ENCODE results near the gene GAS6.
A peak's percentile ranks its signal among the peaks of the same experiment; 100 is the strongest.

The GAS6 gene

GRCh38 chr13:113901642-113902041, 37.8 kb upstream of the GAS6 start:
- H3K27me3 ChIP-seq (ENCODE audit: insufficient read depth, low read length): no peaks in the 10 kb centered on the region
- no peak overlapping the region for H3K9ac ChIP-seq (ENCODE audit: low read depth, low read length)
- H3K4me3 ChIP-seq (ENCODE audit: low read length): no peak overlapping the region
- no peak overlapping the region for H3K27ac ChIP-seq (ENCODE audit: low read length)
- H3K36me3 ChIP-seq (ENCODE audit: insufficient read depth, low read depth, low read length): no peaks in the 10 kb centered on the region
- no peaks in the 10 kb centered on the region for H3K4me1 ChIP-seq (ENCODE audit: insufficient read depth, low read length)
- H3K9me3 ChIP-seq (ENCODE audit: insufficient read depth, low read depth, low read length): no peaks in the 10 kb centered on the region

- Histone ChIP-seq H3K4me1 (ENCODE audit: insufficient read depth, low read length) (no peaks in the 10 kb centered on the region), H3K9me3 (ENCODE audit: insufficient read depth, low read depth, low read length) (no peaks in the 10 kb centered on the region), H3K36me3 (ENCODE audit: insufficient read depth, low read depth, low read length) (no peaks in the 10 kb centered on the region), H3K4me3 (ENCODE audit: low read length) (no peak overlapping the region), H3K27ac (ENCODE audit: low read length) (no peak overlapping the region), H3K27me3 (ENCODE audit: insufficient read depth, low read length) (no peaks in the 10 kb centered on the region), H3K9ac (ENCODE audit: low read depth, low read length) (no peak overlapping the region)
These were observed 37.4 kb upstream of the GAS6 start for GRCh38 chr13:113901231-113901630.

- Histone ChIP-seq H3K4me3 (ENCODE audit: low read length) (no peak overlapping the region), H3K27me3 (ENCODE audit: insufficient read depth, low read length) (no peaks in the 10 kb centered on the region), H3K9me3 (ENCODE audit: insufficient read depth, low read depth, low read length) (no peaks in the 10 kb centered on the region), H3K36me3 (ENCODE audit: insufficient read depth, low read depth, low read length) (no peaks in the 10 kb centered on the region), H3K4me1 (ENCODE audit: insufficient read depth, low read length) (no peaks in the 10 kb centered on the region), H3K27ac (ENCODE audit: low read length) (no peak overlapping the region), H3K9ac (ENCODE audit: low read depth, low read length) (no peak overlapping the region)
These were observed 36.8 kb upstream of the GAS6 start for GRCh38 chr13:113900646-113901045.

GRCh38 chr13:113898391-113898790, 34.5 kb upstream of the GAS6 start:
- Histone ChIP-seq H3K4me3 (ENCODE audit: low read length) (no peak overlapping the region), H3K27ac (ENCODE audit: low read length) (no peak overlapping the region), H3K4me1 (ENCODE audit: insufficient read depth, low read length) (no peaks in the 10 kb centered on the region), H3K9me3 (ENCODE audit: insufficient read depth, low read depth, low read length) (peaks cover 3% of the 10 kb centered on the region; the same call in 1 of the 2 replicates), H3K36me3 (ENCODE audit: insufficient read depth, low read depth, low read length) (no peaks in the 10 kb centered on the region), H3K27me3 (ENCODE audit: insufficient read depth, low read length) (no peaks in the 10 kb centered on the region), H3K9ac (ENCODE audit: low read depth, low read length) (no peak overlapping the region)

GRCh38 chr13:113897966-113898365, 34.1 kb upstream of the GAS6 start:
- no peak overlapping the region for H3K9ac ChIP-seq (ENCODE audit: low read depth, low read length)
- no peak overlapping the region for H3K27ac ChIP-seq (ENCODE audit: low read length)
- no peaks in the 10 kb centered on the region for H3K36me3 ChIP-seq (ENCODE audit: insufficient read depth, low read depth, low read length)
- peaks cover 5% of the 10 kb centered on the region for H3K9me3 ChIP-seq (ENCODE audit: insufficient read depth, low read depth, low read length)
- H3K4me3 ChIP-seq (ENCODE audit: low read length): no peak overlapping the region
- no peaks in the 10 kb centered on the region for H3K27me3 ChIP-seq (ENCODE audit: insufficient read depth, low read length)
- no peaks in the 10 kb centered on the region for H3K4me1 ChIP-seq (ENCODE audit: insufficient read depth, low read length)

- Histone ChIP-seq H3K27ac (ENCODE audit: low read length) (no peak overlapping the region), H3K36me3 (ENCODE audit: insufficient read depth, low read depth, low read length) (no peaks in the 10 kb centered on the region), H3K4me3 (ENCODE audit: low read length) (no peak overlapping the region), H3K4me1 (ENCODE audit: insufficient read depth, low read length) (no peaks in the 10 kb centered on the region), H3K9me3 (ENCODE audit: insufficient read depth, low read depth, low read length) (peaks cover 7% of the 10 kb centered on the region), H3K27me3 (ENCODE audit: insufficient read depth, low read length) (no peaks in the 10 kb centered on the region), H3K9ac (ENCODE audit: low read depth, low read length) (no peak overlapping the region)
These were observed 33.3 kb upstream of the GAS6 start for GRCh38 chr13:113897161-113897560.

GRCh38 chr13:113895436-113895835, 31.6 kb upstream of the GAS6 start:
- H3K27me3 ChIP-seq (ENCODE audit: insufficient read depth, low read length): no peaks in the 10 kb centered on the region
- peaks cover 7% of the 10 kb centered on the region for H3K9me3 ChIP-seq (ENCODE audit: insufficient read depth, low read depth, low read length)
- no peaks in the 10 kb centered on the region for H3K36me3 ChIP-seq (ENCODE audit: insufficient read depth, low read depth, low read length)
- H3K4me1 ChIP-seq (ENCODE audit: insufficient read depth, low read length): peaks cover 15% of the 10 kb centered on the region; the same call in 1 of the 2 replicates
- H3K9ac ChIP-seq (ENCODE audit: low read depth, low read length): no peak overlapping the region
- no peak overlapping the region for H3K27ac ChIP-seq (ENCODE audit: low read length)
- H3K4me3 ChIP-seq (ENCODE audit: low read length): no peak overlapping the region

GRCh38 chr13:113890774-113891480, 27.1 kb upstream of the GAS6 start:
- no peaks in the 10 kb centered on the region for H3K36me3 ChIP-seq (ENCODE audit: insufficient read depth, low read depth, low read length)
- no peaks in the 10 kb centered on the region for H3K27me3 ChIP-seq (ENCODE audit: insufficient read depth, low read length)
- H3K9ac ChIP-seq (ENCODE audit: low read depth, low read length): no peak overlapping the region
- H3K4me3 ChIP-seq (ENCODE audit: low read length): peak overlapping the region; percentile 42; the same call in 1 of the 2 replicates
- H3K27ac ChIP-seq (ENCODE audit: low read length): peak overlapping the region; percentile 72
- peaks cover 7% of the 10 kb centered on the region for H3K9me3 ChIP-seq (ENCODE audit: insufficient read depth, low read depth, low read length)
- peaks cover 18% of the 10 kb centered on the region; the same call in 1 of the 2 replicates for H3K4me1 ChIP-seq (ENCODE audit: insufficient read depth, low read length)

GRCh38 chr13:113889467-113889866, 25.6 kb upstream of the GAS6 start:
- peaks cover 3% of the 10 kb centered on the region; the same call in 1 of the 2 replicates for H3K9me3 ChIP-seq (ENCODE audit: insufficient read depth, low read depth, low read length)
- H3K4me3 ChIP-seq (ENCODE audit: low read length): no peak overlapping the region
- no peak overlapping the region for H3K27ac ChIP-seq (ENCODE audit: low read length)
- no peaks in the 10 kb centered on the region for H3K27me3 ChIP-seq (ENCODE audit: insufficient read depth, low read length)
- H3K9ac ChIP-seq (ENCODE audit: low read depth, low read length): no peak overlapping the region
- H3K36me3 ChIP-seq (ENCODE audit: insufficient read depth, low read depth, low read length): no peaks in the 10 kb centered on the region
- H3K4me1 ChIP-seq (ENCODE audit: insufficient read depth, low read length): peaks cover 18% of the 10 kb centered on the region; the same call in 1 of the 2 replicates

GRCh38 chr13:113888701-113889330, 24.9 kb upstream of the GAS6 start:
- H3K4me1 ChIP-seq (ENCODE audit: insufficient read depth, low read length): peaks cover 18% of the 10 kb centered on the region; the same call in 1 of the 2 replicates
- H3K9ac ChIP-seq (ENCODE audit: low read depth, low read length): no peak overlapping the region
- no peaks in the 10 kb centered on the region for H3K36me3 ChIP-seq (ENCODE audit: insufficient read depth, low read depth, low read length)
- no peaks in the 10 kb centered on the region for H3K27me3 ChIP-seq (ENCODE audit: insufficient read depth, low read length)
- H3K9me3 ChIP-seq (ENCODE audit: insufficient read depth, low read depth, low read length): peaks cover 3% of the 10 kb centered on the region; the same call in 1 of the 2 replicates
- H3K4me3 ChIP-seq (ENCODE audit: low read length): no peak overlapping the region
- no peak overlapping the region for H3K27ac ChIP-seq (ENCODE audit: low read length)

GRCh38 chr13:113887700-113888201, 23.9 kb upstream of the GAS6 start:
- H3K9me3 ChIP-seq (ENCODE audit: insufficient read depth, low read depth, low read length): no peaks in the 10 kb centered on the region
- no peaks in the 10 kb centered on the region for H3K27me3 ChIP-seq (ENCODE audit: insufficient read depth, low read length)
- H3K9ac ChIP-seq (ENCODE audit: low read depth, low read length): no peak overlapping the region
- H3K36me3 ChIP-seq (ENCODE audit: insufficient read depth, low read depth, low read length): no peaks in the 10 kb centered on the region
- no peak overlapping the region for H3K4me3 ChIP-seq (ENCODE audit: low read length)
- peaks cover 18% of the 10 kb centered on the region; the same call in 1 of the 2 replicates for H3K4me1 ChIP-seq (ENCODE audit: insufficient read depth, low read length)
- no peak overlapping the region for H3K27ac ChIP-seq (ENCODE audit: low read length)

Data from iPS-20b (cell line).